A673 (cell line): Measurements from ENCODE around the gene TFAP2E. TPM values are rescaled to one million over a fixed set of nuclear protein-coding genes. Genes with fewer than 3 reads are reported as not detected.

Source experiments
- BruUV-seq: library from RNA; stranded (reverse); fragments of 400-500 nt; replicated peaks from 2 replicates; lab custom pipeline; 2021; lab: Mats Ljungman, UMichigan
- CTCF ChIA-PET: fragments of 300-600 bp; sonication (Branson Sonifier 250); formaldehyde crosslinking; loops from one replicate; lab custom pipeline; 2022; ENCODE audit warnings: antibody characterized with exemption; lab: Charles Lee
- POLR2A ChIA-PET: fragments of 300-600 bp; sonication (Branson Sonifier 250); formaldehyde crosslinking; loops from one replicate; lab custom pipeline; 2022; ENCODE audit warnings: antibody characterized with exemption; ENCODE audit not compliant: low non-redundant PET; lab: Charles Lee
- DNase-seq: peaks from one replicate; pipeline ENCODE4 v3.0.0-alpha.2; 2015; ENCODE audit warnings: low spot score
- H3K27ac ChIP-seq: fragments of 200-600 bp; sonication (generic); 2 replicates; pipeline ENCODE4 v1.5.1; 2016; ENCODE audit warnings: mixed run types, low read depth, mild to moderate bottlenecking, mixed read lengths, antibody characterized with exemption, low read length; ENCODE audit not compliant: poor library complexity, severe bottlenecking
- H3K27me3 ChIP-seq: fragments of 200-600 bp; sonication (generic); replicated peaks from 2 replicates; pipeline ENCODE4 v1.6.1; 2017; ENCODE audit warnings: mixed run types, low read depth, mild to moderate bottlenecking, mixed read lengths, antibody characterized with exemption, low read length; ENCODE audit not compliant: insufficient read depth, poor library complexity
- H3K36me3 ChIP-seq: fragments of 200-600 bp; sonication (generic); 2 replicates; pipeline ENCODE4 v1.6.1; 2016; ENCODE audit warnings: mixed run types, mild to moderate bottlenecking, mixed read lengths, antibody characterized with exemption, low read length; ENCODE audit not compliant: insufficient read depth, poor library complexity, severe bottlenecking
- H3K4me1 ChIP-seq: fragments of 200-600 bp; sonication (generic); 2 replicates; pipeline ENCODE4 v1.6.1; 2017; ENCODE audit warnings: mixed run types, mild to moderate bottlenecking, mixed read lengths, antibody characterized with exemption, low read length; ENCODE audit not compliant: insufficient read depth, poor library complexity, severe bottlenecking
- H3K4me3 ChIP-seq: fragments of 200-600 bp; sonication (generic); 2 replicates; pipeline ENCODE4 v1.5.1; 2016; ENCODE audit warnings: low read depth, mixed run types, mild to moderate bottlenecking, mixed read lengths, low read length; ENCODE audit not compliant: poor library complexity, severe bottlenecking
- H3K9me3 ChIP-seq: fragments of 200-600 bp; sonication (generic); 2 replicates; pipeline ENCODE4 v1.6.1; 2016; ENCODE audit warnings: mixed run types, low read depth, mild to moderate bottlenecking, mixed read lengths, antibody characterized with exemption, low read length; ENCODE audit not compliant: poor library complexity, severe bottlenecking
- CTCF ChIP-seq: fragments of 300-800, 200-600 bp; sonication (generic); conservative IDR thresholded peaks from 2 replicates; pipeline ENCODE4 v1.5.1; 2017; ENCODE audit warnings: low read depth, mild to moderate bottlenecking, antibody characterized with exemption, low read length, moderate library complexity, mixed read lengths
- EZH2 ChIP-seq: fragments of 200-600 bp; sonication (generic); IDR thresholded peaks from 2 replicates; pipeline ENCODE4 v1.6.1; 2017; ENCODE audit warnings: borderline replicate concordance, low read depth, mild to moderate bottlenecking, mixed read lengths, antibody characterized with exemption, low read length; ENCODE audit not compliant: poor library complexity, severe bottlenecking
- intact Hi-C: fragments of 100-400 bp; cut with micrococcal nuclease; formaldehyde crosslinking; loops from one replicate; pipeline ENCODE4 v1.10.0; 2022; ENCODE audit not compliant: unreplicated experiment
- total RNA-seq: library from RNA; stranded (reverse); gene quantifications from 2 replicates; pipeline ENCODE4 v1.2.3, GENCODE V29; 2021

TFAP2E gene
- total RNA-seq, 1 experiment from 2014 or later = 0.52 TPM

GRCh38 chr1:35564884-35565741 lies 8.0 kb upstream of the TFAP2E start:
- CTCF ChIA-PET = interaction anchor here (0.6 to 1.5 kb wide), 6 partner anchors 8 to 205 kb away, joined by 3 to 31 read pairs (median 4); partner anchors contain the start of genes CLSPN and TFAP2E
- no TSS peak for BruUV-seq

GRCh38 chr1:35565742-35566133 lies 7.4 kb upstream of the TFAP2E start:
- Histone ChIP-seq H3K9me3 (no peaks in the 10 kb centered on the region), H3K27ac (no peak overlapping the region), H3K4me1 (no peaks in the 10 kb centered on the region), H3K36me3 (peaks cover 9% of the 10 kb centered on the region), H3K4me3 (no peak overlapping the region), H3K27me3 (no peaks in the 10 kb centered on the region)
- DNase-seq = no peak
- ChIA-PET CTCF (interaction anchor here (1.4 kb wide), 1 partner anchor 161 kb away, joined by 4 read pairs; no protein-coding TSS in a partner anchor), POLR2A (no interaction called here)
- TF ChIP-seq EZH2 (no peak), CTCF (no peak)
- intact Hi-C loops = no loop called here
- BruUV-seq = no TSS peak

More at GRCh38 chr1:35564884-35565741, 8.0 kb upstream of the TFAP2E start:
- Histone ChIP-seq H3K27me3 (no peaks in the 10 kb centered on the region), H3K27ac (no peak overlapping the region), H3K36me3 (peaks cover 9% of the 10 kb centered on the region), H3K4me3 (no peak overlapping the region), H3K4me1 (no peaks in the 10 kb centered on the region), H3K9me3 (no peaks in the 10 kb centered on the region)
- DNase-seq = no peak
- TF ChIP-seq CTCF (no peak; the same call in 1 of the 2 replicates), EZH2 (no peak)
- intact Hi-C loops = loop anchor here (1.0 kb wide), 1 partner anchor 114 kb away; no protein-coding TSS in a partner anchor
- POLR2A ChIA-PET = interaction anchor here (0.6 kb wide), 1 partner anchor 15 kb away, joined by 3 read pairs; no protein-coding TSS in a partner anchor

- peaks cover 5% of the 10 kb centered on the region for H3K36me3 ChIP-seq
- ChIA-PET POLR2A (no interaction called here), CTCF (interaction anchor here (0.7 to 1.9 kb wide), 3 partner anchors 148 to 207 kb away, joined by 3 to 23 read pairs (median 18); no protein-coding TSS in a partner anchor)
- no peak for DNase-seq
- H3K9me3 ChIP-seq = no peaks in the 10 kb centered on the region
- H3K4me1 ChIP-seq = no peaks in the 10 kb centered on the region
- H3K4me3 ChIP-seq = no peak overlapping the region
- BruUV-seq = no TSS peak
- no peaks in the 10 kb centered on the region for H3K27me3 ChIP-seq
- H3K27ac ChIP-seq = no peak overlapping the region
- intact Hi-C loops = loop anchor here (2.0 kb wide), 1 partner anchor 151 kb away; the partner anchor contains the start of gene C1orf216
- TF ChIP-seq CTCF (no peak), EZH2 (no peak)
These were observed 5.1 kb upstream of the TFAP2E start for GRCh38 chr1:35567947-35568558.
